Natural killer cell (primary cell): Measurements from ENCODE around the gene PCGF3. TPM values are rescaled to one million over a fixed set of nuclear protein-coding genes. Genes with fewer than 3 reads are reported as not detected.
A peak's percentile ranks its signal among the peaks of the same experiment; 100 is the strongest.

Source experiments
- ATAC-seq, 3 donors: fragments of 150-1000 bp in 2 of 3; fragments of 200-7000 bp in 1 of 3; cut with Tn5 transposase; 1 replicate in 1 of 3; 2 replicates in 2 of 3; pipeline ENCODE4 v1.10.0; 2021; ENCODE audit warnings: mild to moderate bottlenecking in 2 of 3, moderate library complexity in 2 of 3
- DNase-seq, 2 donors: peaks; one replicate each; pipeline versions ENCODE4 v3.0.0 to v3.0.0-alpha.2; 2013 to 2021; ENCODE audit warnings: mixed read lengths in 1 of 2
- H3K27ac ChIP-seq: one replicate; pipeline ENCODE4 v1.5.1; 2013; ENCODE audit warnings: mild to moderate bottlenecking, low read length
- H3K27me3 ChIP-seq: one replicate; pipeline ENCODE4 v1.6.1; 2013; ENCODE audit warnings: low read length; ENCODE audit not compliant: control insufficient read depth, insufficient read depth
- H3K36me3 ChIP-seq: one replicate; pipeline ENCODE4 v1.6.1; 2013; ENCODE audit warnings: low read length; ENCODE audit not compliant: control insufficient read depth, insufficient read depth
- H3K4me1 ChIP-seq: one replicate; pipeline ENCODE4 v1.6.1; 2013; ENCODE audit warnings: low read length; ENCODE audit not compliant: control insufficient read depth, insufficient read depth
- H3K4me3 ChIP-seq: one replicate; pipeline ENCODE4 v1.5.1; 2013; ENCODE audit warnings: low read length
- H3K9me3 ChIP-seq: one replicate; pipeline ENCODE4 v1.6.1; 2013; ENCODE audit warnings: low read length; ENCODE audit not compliant: control insufficient read depth, insufficient read depth
- H3K27ac Mint-ChIP-seq, 2 donors: one replicate each; pipeline ENCODE4 v1.8.0; 2022; ENCODE audit warnings: mild to moderate bottlenecking in 2 of 2, mixed read lengths in 2 of 2, moderate library complexity in 1 of 2
- H3K27me3 Mint-ChIP-seq, 2 donors: one replicate each; pipeline ENCODE4 v1.8.0; 2022; ENCODE audit warnings: low read depth in 2 of 2, mixed read lengths in 2 of 2
- H3K36me3 Mint-ChIP-seq: one replicate; pipeline ENCODE4 v1.8.0; 2022; ENCODE audit warnings: mixed read lengths
- H3K4me1 Mint-ChIP-seq, 2 donors: one replicate each; pipeline ENCODE4 v1.8.0; 2022; ENCODE audit warnings: mixed read lengths in 2 of 2
- H3K4me3 Mint-ChIP-seq: one replicate; pipeline ENCODE4 v1.8.0; 2022; ENCODE audit warnings: mild to moderate bottlenecking, moderate library complexity, mixed read lengths
- H3K9me3 Mint-ChIP-seq, 2 donors: one replicate each; pipeline ENCODE4 v1.8.0; 2022; ENCODE audit warnings: mixed read lengths in 2 of 2
- CTCF ChIP-seq: fragments of 200-600 bp; IDR thresholded peaks from one replicate; pipeline ENCODE4 v1.8.0; 2022; ENCODE audit warnings: antibody characterized with exemption
- WGBS: methylation state at CpG from one replicate; pipeline ENCODE4 v1.1.7; 2013; ENCODE audit warnings: missing lambda C conversion rate; ENCODE audit not compliant: insufficient coverage; 5-methylcytosine and 5-hydroxymethylcytosine counted together
- intact Hi-C: fragments of 100-400 bp; cut with micrococcal nuclease; formaldehyde crosslinking; loops from one replicate; pipeline ENCODE4 v1.14.2; 2022
- total RNA-seq, 4 donors: library from RNA; stranded (reverse); fragments of 120-200 nt in 1 of 4; gene quantifications; one replicate each; pipeline versions ENCODE4 v1.2.3 to v1.2.4, GENCODE V29; 2013 to 2022

The PCGF3 gene
- total RNA-seq, 3 donors from 2014 or later (not counting 1 experiment from before 2014, with no cell fraction given), result 71.2 to 101 (median 97.2) TPM

- Histone ChIP-seq H3K9me3 (no peaks in the 10 kb centered on the region), H3K36me3 (no peaks in the 10 kb centered on the region), H3K27me3 (no peaks in the 10 kb centered on the region), H3K27ac (no peak overlapping the region), H3K4me3 (no peak overlapping the region), H3K4me1 (peaks cover 34% of the 10 kb centered on the region)
- peaks cover 13 to 43% of the 10 kb centered on the region in 2 donors for H3K4me1 Mint-ChIP-seq
- DNase-seq, result no peak
- 93% methylated on average over 11 of the region's 11 CpGs for WGBS
- intact Hi-C loops, result loop anchor here (5.0 kb wide), 1 partner anchor 74 kb away; no protein-coding TSS in a partner anchor
- H3K4me3 Mint-ChIP-seq, result no peak overlapping the region
- no peaks in the 10 kb centered on the region for H3K27me3 Mint-ChIP-seq
- ATAC-seq, result no peak
- no peaks in the 10 kb centered on the region for H3K9me3 Mint-ChIP-seq
- H3K27ac Mint-ChIP-seq, result peak overlapping the region in 1 of 2 donors; percentile 10
- no peak for TF ChIP-seq CTCF
- no peaks in the 10 kb centered on the region for H3K36me3 Mint-ChIP-seq
Observed at GRCh38 chr4:707929-708630, 2.4 kb downstream of the PCGF3 start.

GRCh38 chr4:708631-708933, 3.0 kb downstream of the PCGF3 start:
- DNase-seq, result no peak
- TF ChIP-seq CTCF, result no peak
- no peak overlapping the region for H3K27ac ChIP-seq
- whole genome bisulfite sequencing, result 93% methylated on average over 6 of the region's 6 CpGs
- H3K27me3 ChIP-seq, result no peaks in the 10 kb centered on the region
- H3K36me3 ChIP-seq, result no peaks in the 10 kb centered on the region
- no peak for ATAC-seq
- peaks cover 13 to 47% of the 10 kb centered on the region in 2 donors for H3K4me1 Mint-ChIP-seq
- no peaks in the 10 kb centered on the region for H3K9me3 ChIP-seq
- no peaks in the 10 kb centered on the region for H3K27me3 Mint-ChIP-seq
- H3K4me3 ChIP-seq, result no peak overlapping the region
- no peak overlapping the region for H3K4me3 Mint-ChIP-seq
- peaks cover 35% of the 10 kb centered on the region for H3K4me1 ChIP-seq
- no peaks in the 10 kb centered on the region for H3K9me3 Mint-ChIP-seq
- intact Hi-C loops, result loop anchor here (5.0 kb wide), 1 partner anchor 74 kb away; no protein-coding TSS in a partner anchor
- H3K36me3 Mint-ChIP-seq, result no peaks in the 10 kb centered on the region
- peak overlapping the region in 1 of 2 donors; percentile 10 for H3K27ac Mint-ChIP-seq

GRCh38 chr4:709348-709747, 3.7 kb downstream of the PCGF3 start:
- H3K4me1 Mint-ChIP-seq, result peaks cover 14 to 52% of the 10 kb centered on the region in 2 donors
- TF ChIP-seq CTCF, result no peak
- DNase-seq (no peak), ATAC-seq (no peak)
- peaks cover 35% of the 10 kb centered on the region for H3K4me1 ChIP-seq
- H3K27ac Mint-ChIP-seq, result peak overlapping the region in 1 of 2 donors; percentile 44
- 97% methylated on average over 6 of the region's 6 CpGs for WGBS
- no peaks in the 10 kb centered on the region for H3K27me3 Mint-ChIP-seq
- no peaks in the 10 kb centered on the region for H3K9me3 Mint-ChIP-seq
- H3K36me3 ChIP-seq, result no peaks in the 10 kb centered on the region
- no peaks in the 10 kb centered on the region for H3K9me3 ChIP-seq
- no peak overlapping the region for H3K4me3 ChIP-seq
- intact Hi-C loops, result loop anchor here (5.0 kb wide), 1 partner anchor 73 kb away; no protein-coding TSS in a partner anchor
- H3K27me3 ChIP-seq, result no peaks in the 10 kb centered on the region
- H3K27ac ChIP-seq, result no peak overlapping the region
- no peak overlapping the region for H3K4me3 Mint-ChIP-seq
- H3K36me3 Mint-ChIP-seq, result no peaks in the 10 kb centered on the region

- H3K4me3 Mint-ChIP-seq, result peak overlapping the region; percentile 31
- H3K27ac ChIP-seq, result no peak overlapping the region
Observed at GRCh38 chr4:710116-710515, 4.5 kb downstream of the PCGF3 start.

More at GRCh38 chr4:710116-710515, 4.5 kb downstream of the PCGF3 start:
- H3K36me3 ChIP-seq, result no peaks in the 10 kb centered on the region
- WGBS, result 97% methylated on average over 9 of the region's 9 CpGs
- H3K36me3 Mint-ChIP-seq, result no peaks in the 10 kb centered on the region
- no peaks in the 10 kb centered on the region for H3K27me3 Mint-ChIP-seq
- H3K4me3 ChIP-seq, result no peak overlapping the region
- H3K9me3 Mint-ChIP-seq, result no peaks in the 10 kb centered on the region
- H3K9me3 ChIP-seq, result no peaks in the 10 kb centered on the region
- no peak for DNase-seq
- intact Hi-C loops, result no loop called here
- ATAC-seq, result no peak
- TF ChIP-seq CTCF, result no peak
- H3K27ac Mint-ChIP-seq, result peak overlapping the region; percentile 44 to 69
- no peaks in the 10 kb centered on the region for H3K27me3 ChIP-seq
- peaks cover 20 to 53% of the 10 kb centered on the region in 2 donors for H3K4me1 Mint-ChIP-seq
- H3K4me1 ChIP-seq, result peaks cover 37% of the 10 kb centered on the region
